GM12891 (cell line): ENCODE measurements around the gene NDFIP1.

ENCODE experiments used
- POLR2A ChIP-seq: IDR thresholded peaks from 2 replicates; pipeline ENCODE4 v1.6.1; 2011; ENCODE audit warnings: low read depth, low read length, control low read depth
- POU2F2 ChIP-seq: IDR thresholded peaks from 2 replicates; pipeline ENCODE4 v1.6.1; 2011; ENCODE audit warnings: low read depth, mild to moderate bottlenecking, control low read depth, low read length, moderate library complexity
- TAF1 ChIP-seq: IDR thresholded peaks from 2 replicates; pipeline ENCODE4 v1.6.1; 2011; ENCODE audit warnings: low read depth, low read length, control low read depth

- TF ChIP-seq POLR2A (no peak), TAF1 (no peak), POU2F2 (no peak)
Observed at GRCh38 chr5:142175039-142175438, 66.5 kb downstream of the NDFIP1 start.
